CD8-positive, alpha-beta memory T cell (primary cell): Measurements from ENCODE around the gene ZNF318. TPM values are rescaled to one million over a fixed set of nuclear protein-coding genes. Genes with fewer than 3 reads are reported as not detected.
"Not testable (repeated sequence)": the region's sequence is repeated elsewhere in the genome, so short reads cannot be mapped to it uniquely, and the experiment has no call there.

Experiments
- CTCF ChIA-PET: fragments of 350-600 bp; sonication (Branson Sonifier 250); formaldehyde crosslinking; loops from one replicate; lab custom pipeline; 2021; ENCODE audit warnings: antibody characterized with exemption; lab: Charles Lee
- POLR2A ChIA-PET: fragments of 350-600 bp; sonication (Branson Sonifier 250); formaldehyde crosslinking; loops from one replicate; lab custom pipeline; 2021; ENCODE audit warnings: antibody characterized with exemption; lab: Charles Lee
- DNase-seq, 5 donors: peaks; one replicate each; pipeline versions ENCODE4 v3.0.0 to v3.0.0-alpha.2; 2020 to 2022; ENCODE audit warnings: mixed read lengths in 1 of 5
- H3K27ac ChIP-seq: one replicate; pipeline ENCODE4 v1.7.0; 2013; ENCODE audit warnings: low read depth, mild to moderate bottlenecking, low read length, moderate library complexity
- H3K27me3 ChIP-seq: 2 replicates; pipeline ENCODE4 v1.7.0; 2013; ENCODE audit warnings: low read length, mild to moderate bottlenecking; ENCODE audit not compliant: insufficient read depth, poor library complexity, severe bottlenecking
- H3K36me3 ChIP-seq: 2 replicates; pipeline ENCODE4 v1.7.0; 2013; ENCODE audit warnings: mild to moderate bottlenecking, low read length, moderate library complexity; ENCODE audit not compliant: insufficient read depth
- H3K4me1 ChIP-seq: 2 replicates; pipeline ENCODE4 v1.7.0; 2013; ENCODE audit warnings: mild to moderate bottlenecking, low read length, moderate library complexity; ENCODE audit not compliant: insufficient read depth
- H3K4me3 ChIP-seq: 2 replicates; pipeline ENCODE4 v1.7.0; 2013; ENCODE audit warnings: mild to moderate bottlenecking, low read length
- H3K9me3 ChIP-seq: 2 replicates; pipeline ENCODE4 v1.7.0; 2013; ENCODE audit warnings: mild to moderate bottlenecking, low read length
- H3K27ac Mint-ChIP-seq, 8 donors: one replicate each; pipeline ENCODE4 v1.8.0; 2020 to 2021; ENCODE audit warnings: mixed read lengths in 8 of 8, mild to moderate bottlenecking in 6 of 8, inconsistent platforms in 3 of 8, moderate library complexity in 3 of 8
- H3K27me3 Mint-ChIP-seq, 2 donors: one replicate each; pipeline ENCODE4 v1.8.0; 2020 to 2021; ENCODE audit warnings: mixed read lengths in 2 of 2, mild to moderate bottlenecking in 1 of 2, moderate library complexity in 1 of 2
- H3K36me3 Mint-ChIP-seq, 3 donors: one replicate each; pipeline ENCODE4 v1.8.0; 2020 to 2021; ENCODE audit warnings: mixed read lengths in 3 of 3, inconsistent platforms in 1 of 3, mild to moderate bottlenecking in 1 of 3
- H3K4me1 Mint-ChIP-seq, 3 donors: one replicate each; pipeline ENCODE4 v1.8.0; 2020 to 2021; ENCODE audit warnings: mixed read lengths in 3 of 3, inconsistent platforms in 1 of 3, mild to moderate bottlenecking in 1 of 3
- H3K4me3 Mint-ChIP-seq, 7 donors: one replicate each; pipeline ENCODE4 v1.8.0; 2020 to 2021; ENCODE audit warnings: mixed read lengths in 7 of 7, mild to moderate bottlenecking in 6 of 7, moderate library complexity in 4 of 7, inconsistent platforms in 2 of 7
- H3K9me3 Mint-ChIP-seq, 5 donors: one replicate each; pipeline ENCODE4 v1.8.0; 2020 to 2022; ENCODE audit warnings: mixed read lengths in 5 of 5, mild to moderate bottlenecking in 3 of 5, moderate library complexity in 2 of 5, inconsistent platforms in 1 of 5
- polyA plus RNA-seq: library from polyadenylated mRNA; unstranded; fragments of 300-500 nt; fragmentation: Illumina TruSeq; gene quantifications from one replicate; pipeline ENCODE4 v1.2.3, GENCODE V29; 2021
- total RNA-seq, 2 experiments: library from RNA; stranded (reverse); gene quantifications; one replicate each; pipeline ENCODE4 v1.2.3, GENCODE V29; 2021

ZNF318 gene
- total and polyA plus RNA-seq, 3 experiments from 2014 or later: 6.4 to 12.0 (median 11.8) TPM

- Histone ChIP-seq H3K4me3 (no peak overlapping the region), H3K4me1 (peaks cover 9% of the 10 kb centered on the region), H3K27ac (no peak overlapping the region), H3K36me3 (no peaks in the 10 kb centered on the region), H3K9me3 (no peaks in the 10 kb centered on the region), H3K27me3 (peaks cover 3% of the 10 kb centered on the region)
- DNase-seq: no peak
- no peak overlapping the region for H3K4me3 Mint-ChIP-seq
- peaks cover 3 to 13% (median 3%) of the 10 kb centered on the region in 3 donors for H3K4me1 Mint-ChIP-seq
- H3K27ac Mint-ChIP-seq: peak overlapping the region in 1 of 8 donors; percentile 31
- ChIA-PET CTCF (interaction anchor here (1.6 kb wide), 1 partner anchor 75 kb away, joined by 4 read pairs; the partner anchor contains the start of gene DNPH1), POLR2A (no interaction called here)
- H3K36me3 Mint-ChIP-seq: no peaks in the 10 kb centered on the region
- H3K27me3 Mint-ChIP-seq: peaks cover 10 to 28% of the 10 kb centered on the region in 2 donors
- no peaks in the 10 kb centered on the region for H3K9me3 Mint-ChIP-seq
These were observed 65.6 kb downstream of the ZNF318 start for GRCh38 chr6:43303751-43304331.

GRCh38 chr6:43303006-43303405 lies 66.4 kb downstream of the ZNF318 start:
- H3K4me1 Mint-ChIP-seq, H3K36me3 Mint-ChIP-seq, H3K27ac ChIP-seq, H3K36me3 ChIP-seq, DNase-seq, H3K4me3 Mint-ChIP-seq, H3K4me3 ChIP-seq, H3K27ac Mint-ChIP-seq, H3K27me3 ChIP-seq, H3K4me1 ChIP-seq, H3K9me3 ChIP-seq, POLR2A ChIA-PET, H3K9me3 Mint-ChIP-seq: not testable (repeated sequence)
- H3K27me3 Mint-ChIP-seq: peaks cover 12 to 34% of the 10 kb centered on the region in 2 donors
- CTCF ChIA-PET: interaction anchor here (1.2 to 1.6 kb wide), 2 partner anchors 17 to 74 kb away, joined by 4 read pairs; partner anchors contain the start of gene DNPH1

GRCh38 chr6:43302126-43302525 lies 67.3 kb downstream of the ZNF318 start:
- ChIA-PET CTCF (interaction anchor here (1.2 kb wide), 1 partner anchor 18 kb away, joined by 4 read pairs; no protein-coding TSS in a partner anchor), POLR2A (no interaction called here)
- H3K9me3 Mint-ChIP-seq: no peaks in the 10 kb centered on the region
- H3K27ac Mint-ChIP-seq: peak overlapping the region in 1 of 8 donors; percentile 21
- H3K27me3 ChIP-seq: peaks cover 5% of the 10 kb centered on the region
- no peak overlapping the region for H3K27ac ChIP-seq
- no peak overlapping the region for H3K4me3 ChIP-seq
- no peak overlapping the region for H3K4me3 Mint-ChIP-seq
- no peaks in the 10 kb centered on the region for H3K36me3 ChIP-seq
- no peaks in the 10 kb centered on the region for H3K36me3 Mint-ChIP-seq
- H3K4me1 Mint-ChIP-seq: no peaks in the 10 kb centered on the region
- H3K9me3 ChIP-seq: no peaks in the 10 kb centered on the region
- H3K4me1 ChIP-seq: no peaks in the 10 kb centered on the region
- DNase-seq: no peak
- H3K27me3 Mint-ChIP-seq: peaks cover 16 to 36% of the 10 kb centered on the region in 2 donors

- Histone ChIP-seq H3K4me3 (no peak overlapping the region), H3K27ac (no peak overlapping the region), H3K4me1 (no peaks in the 10 kb centered on the region), H3K9me3 (no peaks in the 10 kb centered on the region), H3K36me3 (no peaks in the 10 kb centered on the region), H3K27me3 (peaks cover 5% of the 10 kb centered on the region)
- no peak for DNase-seq
- Mint-ChIP-seq H3K4me3 (no peak overlapping the region), H3K27me3 (peaks cover 14 to 44% of the 10 kb centered on the region in 2 donors), H3K27ac (no peak overlapping the region), H3K36me3 (no peaks in the 10 kb centered on the region), H3K4me1 (no peaks in the 10 kb centered on the region), H3K9me3 (no peaks in the 10 kb centered on the region)
- POLR2A ChIA-PET: no interaction called here
- CTCF ChIA-PET: no interaction called here
These were observed 68.2 kb downstream of the ZNF318 start for GRCh38 chr6:43301081-43301870.

- POLR2A ChIA-PET: no interaction called here
- DNase-seq: no peak
- Mint-ChIP-seq H3K36me3 (no peaks in the 10 kb centered on the region), H3K4me3 (no peak overlapping the region), H3K27ac (no peak overlapping the region), H3K27me3 (peaks cover 14 to 44% of the 10 kb centered on the region in 2 donors), H3K9me3 (no peaks in the 10 kb centered on the region), H3K4me1 (no peaks in the 10 kb centered on the region)
- Histone ChIP-seq H3K4me1 (no peaks in the 10 kb centered on the region), H3K27me3 (peaks cover 5% of the 10 kb centered on the region), H3K36me3 (no peaks in the 10 kb centered on the region), H3K9me3 (no peaks in the 10 kb centered on the region), H3K4me3 (no peak overlapping the region), H3K27ac (no peak overlapping the region)
- CTCF ChIA-PET: interaction anchor here (1.2 kb wide), 1 partner anchor 71 kb away, joined by 4 read pairs; the partner anchor contains the start of gene DNPH1
These were observed 69.8 kb downstream of the ZNF318 start for GRCh38 chr6:43299338-43300293.

- no peaks in the 10 kb centered on the region for H3K9me3 Mint-ChIP-seq
- CTCF ChIA-PET: no interaction called here
- H3K27me3 Mint-ChIP-seq: peaks cover 14 to 44% of the 10 kb centered on the region in 2 donors
- no peak overlapping the region for H3K27ac ChIP-seq
- no peaks in the 10 kb centered on the region for H3K4me1 ChIP-seq
- DNase-seq: no peak
- H3K4me1 Mint-ChIP-seq: no peaks in the 10 kb centered on the region
- no peak overlapping the region for H3K4me3 ChIP-seq
- no peak overlapping the region for H3K4me3 Mint-ChIP-seq
- no peaks in the 10 kb centered on the region for H3K36me3 Mint-ChIP-seq
- POLR2A ChIA-PET: interaction anchor here (0.5 kb wide), 1 partner anchor 231 kb away, joined by 3 read pairs; no protein-coding TSS in a partner anchor
- no peaks in the 10 kb centered on the region for H3K9me3 ChIP-seq
- H3K36me3 ChIP-seq: no peaks in the 10 kb centered on the region
- H3K27ac Mint-ChIP-seq: peak overlapping the region in 1 of 8 donors; percentile 51
- peaks cover 5% of the 10 kb centered on the region for H3K27me3 ChIP-seq
These were observed 70.7 kb downstream of the ZNF318 start for GRCh38 chr6:43298565-43299337.
